Brain microvascular endothelial cell (primary cell): Measurements from ENCODE around the gene SNX25.
"Not testable (repeated sequence)": the region's sequence is repeated elsewhere in the genome, so short reads cannot be mapped to it uniquely, and the experiment has no call there.

Experiments
- DNase-seq: peaks from one replicate; pipeline ENCODE4 v3.0.0-alpha.2; 2020
- H3K27ac ChIP-seq: fragments of 250-450 bp; sonication (Bioruptor Pico); 2 replicates; pipeline ENCODE4 v1.5.1; 2020; ENCODE audit warnings: mild to moderate bottlenecking, moderate library complexity
- H3K27me3 ChIP-seq: fragments of 250-450 bp; sonication (Bioruptor Pico); replicated peaks from 2 replicates; pipeline ENCODE4 v1.5.1; 2020; ENCODE audit warnings: mild to moderate bottlenecking
- H3K36me3 ChIP-seq: fragments of 250-450 bp; sonication (Bioruptor Pico); replicated peaks from 2 replicates; pipeline ENCODE4 v1.5.1; 2020; ENCODE audit warnings: mild to moderate bottlenecking
- H3K4me3 ChIP-seq: 2 replicates; pipeline ENCODE4 v1.5.1; 2011; ENCODE audit warnings: low read depth, mild to moderate bottlenecking, control low read depth, low read length, moderate library complexity
- in situ Hi-C: cut with HindIII; loops from 2 replicates; pipeline ENCODE4 v1.10.0; 2017; ENCODE audit warnings: low sequenced_read_pairs, low pct_ligation_motif_present
- TF ChIP-seq, protein P1 (sequence below): IDR thresholded peaks from 2 replicates; pipeline ENCODE4 v1.5.1; 2011; ENCODE audit warnings: low read depth, mild to moderate bottlenecking, moderate library complexity, low read length, control low read depth, inconsistent platforms; ENCODE audit errors: missing control alignments

SNX25 gene

DNA sequence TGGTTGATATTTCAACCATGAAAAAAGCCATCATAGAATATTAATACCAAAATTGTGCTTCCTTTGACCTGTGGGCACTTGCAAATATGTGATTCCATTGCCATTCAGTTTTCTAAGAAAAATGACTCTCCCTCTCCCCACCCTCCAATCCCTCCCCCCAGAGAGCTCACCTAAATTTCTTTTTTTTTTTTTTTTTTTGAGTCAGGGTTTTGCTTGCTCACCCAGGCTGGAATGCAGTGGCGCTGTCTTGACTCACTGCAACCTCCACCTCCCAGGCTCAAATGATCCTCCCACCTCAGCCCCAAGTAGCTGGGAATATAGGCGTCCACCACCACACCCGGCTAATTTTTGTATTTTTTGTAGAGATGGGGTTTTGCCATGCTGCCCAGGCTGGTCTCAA, 47.0 kb downstream of the SNX25 start:
- H3K27ac ChIP-seq, result peak overlapping the region; percentile 87
- no peak overlapping the region for H3K4me3 ChIP-seq
- H3K27me3 ChIP-seq, result no peaks in the 10 kb centered on the region
- in situ Hi-C loops, result no loop called here
- H3K36me3 ChIP-seq, result no peaks in the 10 kb centered on the region
- TF ChIP-seq, protein P1, sequence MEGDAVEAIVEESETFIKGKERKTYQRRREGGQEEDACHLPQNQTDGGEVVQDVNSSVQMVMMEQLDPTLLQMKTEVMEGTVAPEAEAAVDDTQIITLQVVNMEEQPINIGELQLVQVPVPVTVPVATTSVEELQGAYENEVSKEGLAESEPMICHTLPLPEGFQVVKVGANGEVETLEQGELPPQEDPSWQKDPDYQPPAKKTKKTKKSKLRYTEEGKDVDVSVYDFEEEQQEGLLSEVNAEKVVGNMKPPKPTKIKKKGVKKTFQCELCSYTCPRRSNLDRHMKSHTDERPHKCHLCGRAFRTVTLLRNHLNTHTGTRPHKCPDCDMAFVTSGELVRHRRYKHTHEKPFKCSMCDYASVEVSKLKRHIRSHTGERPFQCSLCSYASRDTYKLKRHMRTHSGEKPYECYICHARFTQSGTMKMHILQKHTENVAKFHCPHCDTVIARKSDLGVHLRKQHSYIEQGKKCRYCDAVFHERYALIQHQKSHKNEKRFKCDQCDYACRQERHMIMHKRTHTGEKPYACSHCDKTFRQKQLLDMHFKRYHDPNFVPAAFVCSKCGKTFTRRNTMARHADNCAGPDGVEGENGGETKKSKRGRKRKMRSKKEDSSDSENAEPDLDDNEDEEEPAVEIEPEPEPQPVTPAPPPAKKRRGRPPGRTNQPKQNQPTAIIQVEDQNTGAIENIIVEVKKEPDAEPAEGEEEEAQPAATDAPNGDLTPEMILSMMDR, result no peak
- DNase-seq, result peak; percentile 76

DNA sequence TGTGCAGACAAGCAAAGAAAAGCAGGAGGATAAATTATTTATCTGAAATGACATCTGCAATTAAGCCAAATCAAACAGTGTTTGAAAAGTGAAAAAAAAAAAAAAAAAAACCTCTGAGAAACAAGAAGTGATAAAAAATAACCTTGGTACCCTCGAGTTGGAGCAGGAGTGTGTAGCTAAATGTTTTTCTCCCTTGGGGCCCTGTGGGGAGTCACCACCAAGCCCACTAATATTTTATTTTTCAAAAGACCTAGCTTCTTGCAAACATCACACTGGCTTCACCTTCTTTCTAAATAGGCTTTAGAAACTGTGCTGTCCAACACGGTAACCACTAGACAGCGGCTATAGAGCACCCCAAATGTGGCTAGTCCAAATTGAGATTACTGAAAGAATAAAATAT, 47.7 kb downstream of the SNX25 start:
- in situ Hi-C loops, result no loop called here
- TF ChIP-seq, protein P1, result no peak
- H3K4me3 ChIP-seq, result no peak overlapping the region
- no peaks in the 10 kb centered on the region for H3K27me3 ChIP-seq
- H3K36me3 ChIP-seq, result no peaks in the 10 kb centered on the region
- H3K27ac ChIP-seq, result peak overlapping the region; percentile 87
- DNase-seq, result no peak

DNA sequence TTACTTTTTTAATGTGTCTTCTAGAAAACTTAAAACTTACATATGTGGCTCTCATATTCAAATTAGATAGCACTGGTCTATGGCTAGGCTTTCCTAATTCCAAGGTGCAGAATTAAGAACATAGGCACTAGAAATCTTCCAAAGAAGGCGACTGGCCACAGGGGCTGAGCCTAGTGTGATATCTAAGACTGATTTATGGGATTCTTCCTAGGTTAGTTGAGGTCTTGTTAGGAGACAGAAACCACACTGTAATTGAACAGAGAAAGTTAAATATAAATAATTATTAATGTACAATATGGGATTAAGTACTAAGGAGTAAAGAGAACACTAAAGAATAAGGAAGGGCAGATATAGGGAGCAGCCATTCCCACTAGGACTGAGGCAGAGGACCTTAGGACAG, 48.3 kb downstream of the SNX25 start:
- TF ChIP-seq, protein P1, result no peak
- no peaks in the 10 kb centered on the region for H3K36me3 ChIP-seq
- in situ Hi-C loops, result no loop called here
- H3K27ac ChIP-seq, result no peak overlapping the region
- H3K27me3 ChIP-seq, result no peaks in the 10 kb centered on the region
- DNase-seq, result no peak
- no peak overlapping the region for H3K4me3 ChIP-seq

DNA sequence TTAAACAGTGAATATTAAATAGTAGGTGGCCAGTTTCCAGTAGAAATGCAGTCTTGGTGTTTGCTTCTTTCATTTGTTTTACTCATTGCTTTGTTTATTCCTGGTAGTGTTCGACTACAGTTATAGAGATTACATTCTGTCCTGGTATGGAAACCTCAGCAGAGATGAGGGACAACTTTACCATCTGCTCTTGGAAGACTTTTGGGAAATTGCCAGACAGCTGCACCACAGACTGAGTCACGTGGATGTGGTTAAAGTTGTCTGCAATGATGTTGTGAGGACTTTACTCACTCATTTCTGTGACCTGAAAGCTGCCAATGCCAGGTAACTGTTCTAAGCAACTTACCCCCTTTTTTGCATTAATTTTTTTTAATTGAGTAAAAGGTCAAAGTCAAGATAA, 49.3 kb downstream of the SNX25 start:
- H3K27ac ChIP-seq, result peak overlapping the region; percentile 69
- H3K4me3 ChIP-seq, in situ Hi-C loops, H3K27me3 ChIP-seq, H3K36me3 ChIP-seq: not testable (repeated sequence)
- peak; percentile 89 for DNase-seq

DNA sequence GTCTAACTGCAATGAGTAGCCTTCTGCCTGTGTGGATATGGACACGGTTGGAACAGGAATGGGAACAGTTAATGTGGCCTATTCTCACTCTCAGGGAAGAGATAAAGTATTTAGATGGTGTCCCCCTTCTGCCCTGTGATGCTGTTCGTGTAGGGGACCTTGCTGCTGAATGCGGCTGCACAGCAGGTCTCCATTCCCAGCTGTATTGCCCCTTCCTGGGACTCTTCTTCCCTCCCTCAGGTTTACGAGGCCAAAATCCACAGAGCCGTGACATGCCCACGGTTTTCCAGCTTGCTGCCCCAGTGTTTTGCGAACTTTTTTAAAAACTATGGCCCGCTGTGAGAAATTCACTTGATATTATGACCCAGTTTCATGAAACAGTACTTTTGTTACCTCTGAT, 50.3 kb downstream of the SNX25 start:
- in situ Hi-C loops, result no loop called here
- no peaks in the 10 kb centered on the region for H3K36me3 ChIP-seq
- no peaks in the 10 kb centered on the region for H3K27me3 ChIP-seq
- TF ChIP-seq, protein P1, result no peak
- no peak overlapping the region for H3K4me3 ChIP-seq
- no peak overlapping the region for H3K27ac ChIP-seq
- DNase-seq, result no peak

DNA sequence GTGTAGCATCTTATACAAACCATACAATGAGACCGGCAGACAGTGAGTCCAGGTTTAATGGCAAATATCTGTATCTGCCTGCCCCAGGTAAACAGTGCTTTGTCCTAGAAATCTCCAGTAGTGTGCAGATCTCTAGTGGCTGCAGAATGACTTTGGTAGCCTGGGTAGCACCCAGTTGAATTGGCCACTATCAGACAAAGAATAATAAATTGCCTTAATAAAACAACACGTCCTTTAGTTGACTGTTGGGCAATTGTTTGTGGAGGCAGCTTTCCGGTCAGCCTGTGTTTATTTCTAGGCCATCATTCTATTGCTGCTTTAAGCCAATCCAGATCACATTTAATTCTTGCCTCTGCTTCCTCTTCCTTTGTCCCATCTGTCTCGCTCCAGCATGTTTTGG, 52.5 kb downstream of the SNX25 start:
- in situ Hi-C loops, result no loop called here
- H3K27me3 ChIP-seq, result no peaks in the 10 kb centered on the region
- TF ChIP-seq, protein P1, result no peak
- H3K27ac ChIP-seq, result no peak overlapping the region
- H3K4me3 ChIP-seq, result no peak overlapping the region
- no peaks in the 10 kb centered on the region for H3K36me3 ChIP-seq
- no peak for DNase-seq

DNA sequence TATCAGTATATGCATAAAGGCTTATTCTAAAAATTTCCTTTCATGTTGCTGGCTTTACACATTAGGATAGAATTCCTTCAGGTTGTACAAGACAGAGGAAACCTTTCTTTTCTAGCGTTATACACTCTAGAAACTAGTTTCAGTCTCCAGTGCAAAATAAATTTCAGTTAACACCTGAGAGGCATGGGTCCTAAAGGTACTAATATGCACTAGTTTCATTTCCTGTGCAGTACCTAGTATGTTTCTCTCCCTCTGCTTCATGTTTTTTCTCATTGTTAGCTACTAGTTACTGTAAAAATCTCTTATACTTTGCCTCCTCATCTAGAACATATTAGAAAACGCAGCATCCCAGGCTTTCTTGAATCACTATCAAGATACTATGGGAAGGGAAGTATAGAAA, 54.0 kb downstream of the SNX25 start:
- no peaks in the 10 kb centered on the region for H3K27me3 ChIP-seq
- TF ChIP-seq, protein P1, result no peak
- in situ Hi-C loops, result no loop called here
- no peak for DNase-seq
- H3K27ac ChIP-seq, result no peak overlapping the region
- no peak overlapping the region for H3K4me3 ChIP-seq
- H3K36me3 ChIP-seq, result no peaks in the 10 kb centered on the region
